HepG2 (cell line): ENCODE measurements around the gene PHF13. TPM values are rescaled to one million over a fixed set of nuclear protein-coding genes. Genes with fewer than 3 reads are reported as not detected.

Experiments used
- BCL6 ChIP-seq: IDR thresholded peaks from 2 replicates; pipeline ENCODE4 v1.6.1; 2016; ENCODE audit warnings: missing genetic modification reagents, missing compliant biosample characterization
- CTCF ChIP-seq: sonication (generic); formaldehyde crosslinking; IDR thresholded peaks from 2 replicates; pipeline ENCODE4 v1.5.0; 2020; ENCODE audit warnings: mild to moderate bottlenecking, missing genetic modification reagents, moderate library complexity
- FOXJ3 ChIP-seq: sonication (generic); formaldehyde crosslinking; IDR thresholded peaks from 2 replicates; pipeline ENCODE4 v1.4.0; 2020; ENCODE audit warnings: missing genetic modification reagents, mild to moderate bottlenecking, borderline replicate concordance
- IRF2 ChIP-seq: IDR thresholded peaks from 2 replicates; pipeline ENCODE4 v1.6.1; 2018; ENCODE audit warnings: missing genetic modification reagents, missing compliant biosample characterization
- MTA3 ChIP-seq: sonication (generic); formaldehyde crosslinking; IDR thresholded peaks from 2 replicates; pipeline ENCODE4 v1.4.0; 2020; ENCODE audit warnings: missing genetic modification reagents
- NR2F2 ChIP-seq: IDR thresholded peaks from 2 replicates; pipeline ENCODE4 v1.6.1; 2012; ENCODE audit warnings: low read depth, inconsistent platforms, borderline replicate concordance
- RBAK ChIP-seq: sonication (generic); formaldehyde crosslinking; IDR thresholded peaks from 2 replicates; pipeline ENCODE4 v1.5.1; 2020; ENCODE audit warnings: mild to moderate bottlenecking, missing genetic modification reagents
- RBM39 ChIP-seq: fragments of 200-400 bp; formaldehyde crosslinking; IDR thresholded peaks from one replicate; pipeline ENCODE4 v1.6.1; 2018; ENCODE audit warnings: antibody characterized with exemption, mild to moderate bottlenecking, low read depth, low read length; ENCODE audit not compliant: poor library complexity, severe bottlenecking
- RFX1 ChIP-seq: fragments of 450-650 bp; IDR thresholded peaks from 2 replicates; pipeline ENCODE4 v1.6.1; 2017
- RNF219 ChIP-seq: sonication (generic); formaldehyde crosslinking; IDR thresholded peaks from 2 replicates; pipeline ENCODE4 v1.5.0; 2020; ENCODE audit warnings: mild to moderate bottlenecking, missing genetic modification reagents
- SRSF1 ChIP-seq: fragments of 200-400 bp; formaldehyde crosslinking; optimal IDR thresholded peaks from 2 replicates; pipeline ENCODE3; 2017; ENCODE audit warnings: mild to moderate bottlenecking, low read depth, low read length, moderate library complexity
- THAP8 ChIP-seq: sonication (generic); formaldehyde crosslinking; IDR thresholded peaks from 2 replicates; pipeline ENCODE4 v1.5.1; 2020; ENCODE audit warnings: missing genetic modification reagents, mild to moderate bottlenecking, borderline replicate concordance
- ZNF18 ChIP-seq: sonication (generic); formaldehyde crosslinking; IDR thresholded peaks from 2 replicates; pipeline ENCODE4 v1.8.0; 2022; ENCODE audit warnings: mild to moderate bottlenecking, missing genetic modification reagents; ENCODE audit not compliant: insufficient replicate concordance
- ZNF564 ChIP-seq: sonication (generic); formaldehyde crosslinking; IDR thresholded peaks from 2 replicates; pipeline ENCODE4 v1.8.1; 2023; ENCODE audit warnings: mild to moderate bottlenecking, missing genetic modification reagents
- ZNF619 ChIP-seq: sonication (generic); formaldehyde crosslinking; IDR thresholded peaks from 2 replicates; pipeline ENCODE4 v1.4.0; 2020; ENCODE audit warnings: mild to moderate bottlenecking, missing genetic modification reagents
- ZNF772 ChIP-seq: sonication (generic); formaldehyde crosslinking; IDR thresholded peaks from 2 replicates; pipeline ENCODE4 v1.5.0; 2020; ENCODE audit warnings: mild to moderate bottlenecking, missing genetic modification reagents
- ZZZ3 ChIP-seq: sonication (generic); formaldehyde crosslinking; IDR thresholded peaks from 2 replicates; pipeline ENCODE4 v1.4.0; 2020; ENCODE audit warnings: missing genetic modification reagents, mild to moderate bottlenecking, borderline replicate concordance
- polyA plus RNA-seq, 8 experiments: library from polyadenylated mRNA; depleted of rRNA in 3 of 8; stranded (reverse) in 7 of 8; unstranded in 1 of 8; fragments of >200 nt; fragmentation: Illumina TruSeq in 4 of 8; extraction: Trizol in 4 of 8; gene quantifications; 2 replicates each; pipeline versions ENCODE4 v1.2.1 to v1.2.3, GENCODE V29; 2011 to 2016; ENCODE audit warnings: low read depth in 4 of 8, missing spikeins in 1 of 8, mixed read lengths in 1 of 8; ENCODE audit not compliant: insufficient read depth in 1 of 8
- total RNA-seq, 5 experiments: library from RNA; depleted of rRNA; stranded (reverse); fragments of >200 nt; fragmentation: Illumina TruSeq; extraction: Trizol; gene quantifications; 2 replicates each; pipeline ENCODE4 v1.2.3, GENCODE V29; 2016; ENCODE audit warnings: low read depth in 1 of 5
- TF ChIP-seq, protein P1 (sequence below): sonication (generic); formaldehyde crosslinking; IDR thresholded peaks from 2 replicates; pipeline ENCODE4 v1.4.0; 2020; ENCODE audit warnings: missing genetic modification reagents, borderline replicate concordance

The PHF13 gene
- total and polyA plus RNA-seq, 2 of the 13 experiments (the other 11 are each of a cell fraction or from before 2014, with no cell fraction given) = 4.7 to 7.4 TPM

- no peak for TF ChIP-seq ZNF18 (CRISPR knock-in tag)
- no peak for TF ChIP-seq ZNF619
- TF ChIP-seq IRF2 (CRISPR knock-in tag) = peak; percentile 41; the same call in 1 of the 2 replicates
- TF ChIP-seq THAP8 = no peak
- peak; percentile 65; the same call in 1 of the 2 replicates for TF ChIP-seq ZNF772
- no peak for TF ChIP-seq NR2F2
- no peak for TF ChIP-seq RBAK (CRISPR knock-in tag)
- TF ChIP-seq CTCF = peak; percentile 71
- peak; percentile 19; the same call in 1 of the 2 replicates for TF ChIP-seq BCL6 (CRISPR knock-in tag)
- TF ChIP-seq MTA3 (CRISPR knock-in tag) = no peak
- TF ChIP-seq SRSF1 = no peak
- TF ChIP-seq FOXJ3 (CRISPR knock-in tag) = no peak
- TF ChIP-seq, protein P1, sequence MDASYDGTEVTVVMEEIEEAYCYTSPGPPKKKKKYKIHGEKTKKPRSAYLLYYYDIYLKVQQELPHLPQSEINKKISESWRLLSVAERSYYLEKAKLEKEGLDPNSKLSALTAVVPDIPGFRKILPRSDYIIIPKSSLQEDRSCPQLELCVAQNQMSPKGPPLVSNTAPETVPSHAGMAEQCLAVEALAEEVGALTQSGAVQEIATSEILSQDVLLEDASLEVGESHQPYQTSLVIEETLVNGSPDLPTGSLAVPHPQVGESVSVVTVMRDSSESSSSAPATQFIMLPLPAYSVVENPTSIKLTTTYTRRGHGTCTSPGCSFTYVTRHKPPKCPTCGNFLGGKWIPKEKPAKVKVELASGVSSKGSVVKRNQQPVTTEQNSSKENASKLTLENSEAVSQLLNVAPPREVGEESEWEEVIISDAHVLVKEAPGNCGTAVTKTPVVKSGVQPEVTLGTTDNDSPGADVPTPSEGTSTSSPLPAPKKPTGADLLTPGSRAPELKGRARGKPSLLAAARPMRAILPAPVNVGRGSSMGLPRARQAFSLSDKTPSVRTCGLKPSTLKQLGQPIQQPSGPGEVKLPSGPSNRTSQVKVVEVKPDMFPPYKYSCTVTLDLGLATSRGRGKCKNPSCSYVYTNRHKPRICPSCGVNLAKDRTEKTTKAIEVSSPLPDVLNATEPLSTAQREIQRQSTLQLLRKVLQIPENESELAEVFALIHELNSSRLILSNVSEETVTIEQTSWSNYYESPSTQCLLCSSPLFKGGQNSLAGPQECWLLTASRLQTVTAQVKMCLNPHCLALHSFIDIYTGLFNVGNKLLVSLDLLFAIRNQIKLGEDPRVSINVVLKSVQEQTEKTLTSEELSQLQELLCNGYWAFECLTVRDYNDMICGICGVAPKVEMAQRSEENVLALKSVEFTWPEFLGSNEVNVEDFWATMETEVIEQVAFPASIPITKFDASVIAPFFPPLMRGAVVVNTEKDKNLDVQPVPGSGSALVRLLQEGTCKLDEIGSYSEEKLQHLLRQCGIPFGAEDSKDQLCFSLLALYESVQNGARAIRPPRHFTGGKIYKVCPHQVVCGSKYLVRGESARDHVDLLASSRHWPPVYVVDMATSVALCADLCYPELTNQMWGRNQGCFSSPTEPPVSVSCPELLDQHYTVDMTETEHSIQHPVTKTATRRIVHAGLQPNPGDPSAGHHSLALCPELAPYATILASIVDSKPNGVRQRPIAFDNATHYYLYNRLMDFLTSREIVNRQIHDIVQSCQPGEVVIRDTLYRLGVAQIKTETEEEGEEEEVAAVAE (CRISPR knock-in tag) = no peak
- 0 out of 2 replicates have a peak, but pooled peaks have one; percentile 38 for TF ChIP-seq ZNF564 (CRISPR knock-in tag)
- no peak for TF ChIP-seq RFX1
- TF ChIP-seq ZZZ3 (CRISPR knock-in tag) = no peak
- no peak for TF ChIP-seq RNF219 (CRISPR knock-in tag)
- peak; percentile 28 for TF ChIP-seq RBM39
Measured at GRCh38 chr1:6624710-6625583, 11.4 kb downstream of the PHF13 start, which contains the start of gene THAP3 (continued).
